A172 (cell line): ENCODE results near the gene PRAC1. TPM values are rescaled to one million over a fixed set of nuclear protein-coding genes. Genes with fewer than 3 reads are reported as not detected.
A peak's percentile ranks its signal among the peaks of the same experiment; 100 is the strongest.

ENCODE experiments used
- DNase-seq: peaks from one replicate; pipeline ENCODE4 v3.0.0-alpha.2; 2015; ENCODE audit warnings: low spot score
- total RNA-seq: library from RNA; depleted of rRNA; stranded (reverse); fragments of >200 nt; shearing (Covaris generic); gene quantifications from 2 replicates; pipeline ENCODE4 v1.2.3, GENCODE V29; 2014

The PRAC1 gene
- total RNA-seq, 1 experiment from 2014 or later, result not detected

- DNase-seq, result no peak
Measured at GRCh38 chr17:48747445-48748363, 25.4 kb upstream of the PRAC1 start.

- no peak for DNase-seq
Measured at GRCh38 chr17:48746916-48747444, 24.7 kb upstream of the PRAC1 start.

DNA sequence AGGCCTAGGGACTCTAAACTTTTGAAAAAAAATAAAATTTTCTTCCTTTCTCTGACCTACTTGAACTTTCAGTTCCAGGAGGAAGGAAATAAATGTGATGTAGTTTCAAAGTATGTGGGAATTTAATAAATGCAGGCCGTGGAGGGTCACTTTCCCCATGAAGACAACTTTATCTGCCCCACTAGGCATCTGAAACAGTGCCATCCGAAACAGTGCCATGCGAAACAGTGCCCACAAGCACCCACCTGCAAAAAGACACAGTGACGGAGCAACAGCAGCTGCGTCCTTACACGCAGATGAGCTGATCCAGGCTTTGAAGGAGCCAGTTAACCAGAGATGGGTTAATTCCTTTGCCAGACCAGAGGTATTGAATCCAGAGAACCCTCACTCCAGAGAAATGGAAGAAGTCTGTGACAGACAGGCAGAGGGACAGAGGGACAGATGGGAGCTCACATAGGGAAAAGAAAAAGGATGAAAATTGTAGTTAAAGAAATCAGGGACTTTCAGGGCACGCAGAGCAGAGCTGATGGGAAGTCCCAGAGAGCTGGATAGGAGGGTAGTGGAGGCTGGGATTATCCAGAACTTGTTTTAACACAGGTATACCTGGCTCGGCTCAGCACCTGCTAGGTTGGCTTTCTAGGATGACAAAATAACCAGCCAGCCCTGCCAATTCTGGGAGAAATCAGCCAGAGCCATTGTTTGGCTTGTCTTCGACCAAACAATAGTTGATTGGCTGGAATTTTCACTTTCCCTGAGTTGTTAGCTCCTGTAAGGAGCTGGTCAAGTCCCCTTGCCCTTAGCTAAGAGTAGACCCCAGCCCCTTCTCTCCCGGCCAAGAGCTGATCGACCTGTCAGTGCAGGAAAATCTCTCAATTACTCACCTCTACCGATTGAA is 23.3 kb upstream of the PRAC1 start:
- DNase-seq, result no peak

DNA sequence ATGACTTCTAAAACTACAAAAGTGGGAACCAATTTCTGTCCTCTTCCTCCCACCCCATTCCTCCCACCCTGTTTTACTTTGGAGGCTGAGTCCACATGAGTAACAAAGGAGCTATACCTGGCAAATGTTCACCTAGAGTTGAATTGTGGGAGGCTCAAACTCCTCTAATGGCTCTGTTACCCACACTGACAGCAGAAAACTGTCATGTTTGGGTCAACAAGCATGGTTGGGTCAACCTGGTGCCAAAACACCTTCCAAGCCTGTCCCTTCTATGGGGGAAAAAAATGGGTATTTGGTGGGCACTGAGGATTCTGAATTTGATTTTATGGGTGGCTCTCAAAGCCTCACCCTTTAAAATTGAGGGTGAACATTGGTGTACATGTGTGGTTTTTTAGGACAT is 18.2 kb upstream of the PRAC1 start:
- DNase-seq, result no peak

DNA sequence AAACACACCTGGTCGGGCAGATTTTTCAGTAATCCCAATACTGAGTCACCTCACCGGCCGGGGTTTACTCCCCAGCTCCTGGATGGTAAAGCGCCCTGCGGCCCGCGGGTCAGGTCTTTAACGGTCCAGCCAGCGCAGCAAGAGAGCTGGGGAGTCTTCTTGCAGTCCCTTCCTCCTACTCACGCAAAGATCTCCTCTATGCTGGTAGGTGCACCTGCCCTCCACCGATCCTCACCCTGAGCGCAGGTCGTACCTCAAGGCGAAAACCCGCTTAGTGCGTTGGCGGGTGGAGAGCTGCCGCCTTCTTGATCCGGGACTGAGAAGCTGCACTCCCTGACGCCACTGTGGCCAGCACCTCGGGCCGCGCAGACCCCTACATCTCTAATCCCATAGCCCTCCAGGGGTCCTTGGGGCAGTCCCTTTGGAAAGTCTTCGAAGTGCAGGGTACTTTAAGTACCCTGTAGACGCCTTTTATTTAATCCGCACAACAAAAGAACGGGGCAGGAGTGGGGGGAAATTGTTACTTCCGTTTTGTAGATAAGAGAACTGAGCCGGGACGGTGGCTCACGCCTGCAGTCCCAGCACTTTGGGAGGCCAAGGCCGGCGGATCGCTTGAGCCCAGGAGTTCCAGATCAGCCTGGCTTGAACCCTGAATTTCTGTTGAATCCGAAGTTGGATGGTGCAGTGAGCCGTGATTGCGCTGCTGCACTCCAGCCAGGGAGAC is 16.6 kb upstream of the PRAC1 start:
- no peak for DNase-seq

DNA sequence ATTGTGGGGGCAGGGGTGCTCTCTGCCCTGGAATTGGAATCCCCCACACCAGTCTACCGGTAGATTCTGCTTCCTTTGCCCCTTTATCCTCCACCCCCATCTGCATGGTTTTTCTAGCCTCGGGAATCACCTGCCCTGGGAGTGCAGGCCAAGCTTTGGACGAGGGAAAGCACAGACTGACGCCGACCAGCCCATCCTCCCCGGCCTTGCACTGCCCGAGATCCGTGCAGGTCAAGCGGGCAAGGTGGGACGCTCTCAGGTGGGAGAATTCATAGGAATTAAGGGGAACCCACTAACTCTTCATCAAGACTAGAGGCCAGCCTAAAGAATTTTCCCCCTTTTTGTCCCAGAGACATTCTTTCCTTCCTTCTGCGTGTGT is 16.1 kb upstream of the PRAC1 start:
- no peak for DNase-seq

DNA sequence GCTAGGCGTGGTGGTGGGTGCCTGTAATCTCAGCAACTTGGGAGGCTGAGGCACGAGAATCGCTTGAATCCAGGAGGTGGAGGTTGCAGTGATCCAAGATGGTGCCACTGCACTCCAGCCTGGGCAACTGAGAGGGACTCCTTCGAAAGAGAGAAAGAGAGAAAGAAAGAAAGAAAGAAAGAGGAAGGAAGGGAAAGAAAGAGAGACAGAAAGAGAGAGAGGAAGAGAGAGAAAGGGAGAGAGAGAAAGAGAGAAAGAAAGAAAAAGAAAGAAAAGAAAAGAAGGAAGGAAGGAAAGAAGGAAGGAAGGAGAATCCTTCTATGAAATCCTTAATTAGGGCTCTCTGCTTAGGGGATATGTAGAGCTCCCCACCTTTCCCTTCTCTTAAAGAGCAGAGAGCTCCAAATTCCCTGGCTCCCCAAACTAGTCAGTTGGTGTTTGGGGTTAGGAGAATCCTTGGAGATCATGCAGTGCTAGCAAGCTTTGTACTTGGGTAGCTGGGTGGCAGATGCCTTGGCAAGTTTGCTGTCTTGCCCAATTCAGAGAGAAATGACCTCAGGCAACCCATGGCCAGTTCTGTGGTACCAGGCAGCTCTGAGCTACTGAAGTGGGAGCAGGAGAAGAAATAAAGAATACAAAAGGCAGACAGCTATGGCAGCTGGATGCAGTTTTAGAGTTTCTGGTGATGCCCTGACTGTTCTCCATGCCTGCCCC is 15.2 kb upstream of the PRAC1 start:
- no peak for DNase-seq

DNA sequence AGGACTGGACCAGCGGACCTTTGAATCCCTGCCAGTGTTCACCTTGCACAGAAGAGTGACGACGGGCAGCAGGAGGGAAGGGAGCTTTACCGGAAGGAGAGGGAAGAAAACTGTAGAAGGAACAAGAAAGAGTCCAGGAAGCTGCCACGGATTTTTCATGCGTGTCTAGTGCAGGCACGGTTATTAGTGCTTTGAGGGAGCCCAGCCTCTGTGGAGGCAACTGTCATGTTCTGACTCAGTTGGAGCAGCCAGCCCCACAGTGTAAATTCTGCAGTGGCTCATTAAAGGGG is 12.7 kb upstream of the PRAC1 start:
- no peak for DNase-seq

GRCh38 chr17:48734333-48735061 is 12.2 kb upstream of the PRAC1 start:
- no peak for DNase-seq

DNA sequence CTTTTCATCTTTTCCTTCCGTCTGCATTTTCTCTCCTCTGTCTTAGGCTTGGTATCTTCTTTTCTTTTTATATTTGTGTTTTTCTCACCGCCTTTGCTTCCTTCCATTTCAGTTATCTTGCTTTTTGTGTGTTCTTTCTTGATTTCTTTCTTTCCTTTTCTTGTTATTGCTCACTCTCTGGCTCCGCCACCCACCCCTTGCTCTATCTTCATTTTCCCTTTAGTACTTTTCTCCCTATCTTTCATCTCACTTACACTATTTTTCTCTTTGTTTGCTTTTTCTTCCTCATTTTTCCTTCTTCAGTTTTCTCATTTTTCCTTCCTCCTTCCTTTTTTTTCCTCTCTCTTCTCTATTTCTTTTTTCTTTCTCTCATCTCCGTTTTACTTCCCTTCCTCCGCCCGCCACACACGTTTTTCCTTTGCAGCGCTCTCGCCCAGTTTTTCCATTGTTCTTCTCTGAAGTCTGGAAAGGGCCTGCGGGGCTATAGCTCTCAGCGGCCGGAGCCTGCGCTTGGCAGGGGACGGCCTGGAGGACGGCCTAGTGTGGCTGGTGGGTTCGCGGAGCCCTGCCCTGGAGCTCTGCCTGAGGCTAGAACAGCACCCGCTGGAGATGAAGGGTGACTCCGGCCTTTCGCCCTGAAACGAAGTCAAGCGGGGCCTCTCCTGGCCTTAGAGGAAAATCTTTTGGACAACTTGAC is 11.5 kb upstream of the PRAC1 start:
- DNase-seq, result no peak

- DNase-seq, result no peak
Measured at GRCh38 chr17:48732688-48733629, 10.6 kb upstream of the PRAC1 start.

GRCh38 chr17:48731355-48731754 is 9.0 kb upstream of the PRAC1 start:
- no peak for DNase-seq

DNA sequence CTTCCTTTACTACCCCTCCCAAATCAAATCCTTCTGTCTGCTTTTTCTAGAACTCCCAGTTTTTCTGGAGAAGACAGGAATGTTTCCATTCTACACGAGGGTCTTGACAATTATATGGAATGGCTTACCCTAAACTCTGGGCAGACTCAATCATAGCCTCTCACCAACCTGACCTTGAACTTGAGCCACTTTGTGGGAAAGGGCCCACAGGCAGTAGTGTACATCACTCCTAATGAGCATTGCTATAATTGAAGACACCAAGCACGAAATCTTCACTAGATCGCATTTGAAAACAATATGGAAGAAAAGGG is 7.9 kb upstream of the PRAC1 start:
- DNase-seq, result no peak

DNA sequence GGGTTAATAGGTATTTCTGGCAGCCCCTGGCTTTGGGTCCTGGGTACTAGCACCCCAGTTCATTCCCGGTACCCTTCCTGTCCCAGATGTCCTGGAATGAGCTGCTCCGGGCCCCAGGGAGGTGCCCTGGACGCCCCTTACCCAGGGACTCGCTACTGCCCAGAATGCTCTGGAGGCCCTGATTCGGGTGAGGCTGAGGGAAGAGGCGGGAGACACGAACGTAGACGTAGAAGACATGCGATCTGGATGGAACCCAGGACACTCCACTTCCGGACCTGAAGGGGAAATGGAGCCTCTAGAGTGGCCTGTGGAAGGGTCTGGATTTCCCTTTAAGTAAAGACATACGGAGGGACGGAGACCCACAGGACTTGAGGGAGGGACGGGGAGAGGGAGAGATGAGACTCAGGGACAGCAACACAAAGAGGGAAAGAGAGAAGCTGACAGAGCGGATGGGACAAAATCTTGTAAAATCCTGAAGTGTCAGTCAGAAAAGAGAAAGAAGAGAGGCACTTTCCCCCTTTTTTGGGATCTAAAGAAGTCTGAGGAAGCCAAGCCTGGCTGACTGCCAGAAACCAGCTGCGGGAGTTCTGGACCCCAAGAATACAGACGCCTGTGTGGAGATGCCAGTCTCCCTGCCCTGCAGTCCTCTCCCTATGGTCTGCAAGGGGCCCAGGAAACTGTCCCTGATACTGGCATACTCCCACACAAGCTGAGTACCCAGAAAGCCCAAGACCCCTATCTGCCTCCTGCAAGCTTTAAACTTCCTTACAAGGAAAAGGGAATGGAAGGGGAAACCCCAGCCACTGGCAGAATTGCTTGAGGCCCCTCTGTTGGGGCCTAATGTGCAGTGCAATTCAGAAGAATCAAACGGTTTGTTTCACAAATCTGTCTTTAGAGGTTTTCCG is 7.3 kb upstream of the PRAC1 start:
- no peak for DNase-seq

DNA sequence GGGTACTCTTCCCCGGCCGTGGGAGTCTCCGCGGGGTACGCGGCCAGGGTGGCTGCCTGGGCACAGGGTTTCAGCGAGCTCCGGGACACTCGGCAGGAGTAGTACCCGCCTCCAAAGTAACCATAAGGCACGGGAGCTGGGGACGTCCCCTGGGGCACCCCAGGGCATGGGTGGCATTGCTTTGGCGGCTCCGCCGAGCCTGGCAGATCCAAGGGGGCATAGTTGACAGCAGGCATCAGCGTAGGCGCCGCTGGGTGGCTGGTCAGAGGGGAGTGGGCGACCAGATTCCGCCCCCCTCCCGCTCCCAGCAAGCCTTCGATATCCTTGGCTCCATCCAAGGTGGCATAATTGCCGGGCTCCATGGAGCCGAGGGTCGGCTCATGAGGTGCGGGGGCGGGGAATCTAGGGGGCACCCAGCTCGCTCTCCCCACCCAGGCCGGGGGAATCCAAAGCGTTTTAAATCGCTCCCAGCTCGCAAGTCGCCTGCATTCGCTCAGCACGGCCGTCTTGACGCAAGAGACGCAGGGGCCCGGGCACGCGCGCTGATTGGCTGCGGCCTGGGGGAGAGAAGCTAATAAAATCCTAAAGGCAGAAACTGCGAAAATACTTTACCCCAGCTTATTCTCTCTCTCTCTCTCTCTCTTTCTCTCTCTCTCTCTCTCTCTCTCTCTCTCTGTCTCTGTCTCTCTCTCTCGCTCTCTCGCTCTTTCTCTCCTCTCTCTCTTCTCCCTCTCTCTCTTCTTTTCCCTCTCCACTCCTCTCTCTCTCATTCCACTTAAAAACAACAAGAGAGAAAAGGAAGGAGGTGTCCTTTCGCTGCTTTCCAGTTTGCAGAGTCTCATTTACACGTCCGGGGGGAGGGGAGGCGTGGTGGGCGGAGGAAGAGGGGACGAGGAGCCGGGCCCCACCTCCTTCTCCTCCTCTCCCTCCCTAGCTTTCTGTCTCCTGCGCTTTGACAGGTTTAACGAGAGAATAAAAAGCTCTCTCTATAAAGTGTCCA is 6.2 kb upstream of the PRAC1 start, which contains the start of gene HOXB13:
Gene HOXB13, minus strand, starts transcription at position 519 of the 1,000 bp plus-strand sequence. Its CDS starts 157 bp downstream, at position 362.
- peak; percentile 47 for DNase-seq

GRCh38 chr17:48727415-48728175 is 5.3 kb upstream of the PRAC1 start:
- DNase-seq, result no peak
